ENCODE results near the gene PHYHD1.

DNA sequence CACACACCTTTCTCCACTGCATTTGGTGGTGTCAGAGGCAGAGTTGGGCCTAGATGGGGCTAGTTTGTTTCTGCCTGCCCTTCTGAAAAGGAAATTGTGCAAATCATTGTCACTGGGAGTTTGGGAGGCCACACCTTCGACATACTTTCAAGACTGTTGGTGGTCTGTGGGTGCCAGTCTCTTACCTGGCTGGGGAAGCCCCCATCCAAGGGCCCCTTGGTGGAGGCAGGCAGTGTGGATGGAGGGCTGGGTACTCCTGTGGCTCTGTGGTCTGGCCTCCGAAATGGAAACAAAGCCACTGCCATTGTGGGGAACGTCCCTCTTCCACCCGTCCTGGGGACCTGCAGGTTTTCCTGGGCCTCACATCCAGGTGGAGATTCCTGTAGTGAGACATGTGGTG lies 10.9 kb upstream of the PHYHD1 start:
- TF ChIP-seq, protein P1, sequence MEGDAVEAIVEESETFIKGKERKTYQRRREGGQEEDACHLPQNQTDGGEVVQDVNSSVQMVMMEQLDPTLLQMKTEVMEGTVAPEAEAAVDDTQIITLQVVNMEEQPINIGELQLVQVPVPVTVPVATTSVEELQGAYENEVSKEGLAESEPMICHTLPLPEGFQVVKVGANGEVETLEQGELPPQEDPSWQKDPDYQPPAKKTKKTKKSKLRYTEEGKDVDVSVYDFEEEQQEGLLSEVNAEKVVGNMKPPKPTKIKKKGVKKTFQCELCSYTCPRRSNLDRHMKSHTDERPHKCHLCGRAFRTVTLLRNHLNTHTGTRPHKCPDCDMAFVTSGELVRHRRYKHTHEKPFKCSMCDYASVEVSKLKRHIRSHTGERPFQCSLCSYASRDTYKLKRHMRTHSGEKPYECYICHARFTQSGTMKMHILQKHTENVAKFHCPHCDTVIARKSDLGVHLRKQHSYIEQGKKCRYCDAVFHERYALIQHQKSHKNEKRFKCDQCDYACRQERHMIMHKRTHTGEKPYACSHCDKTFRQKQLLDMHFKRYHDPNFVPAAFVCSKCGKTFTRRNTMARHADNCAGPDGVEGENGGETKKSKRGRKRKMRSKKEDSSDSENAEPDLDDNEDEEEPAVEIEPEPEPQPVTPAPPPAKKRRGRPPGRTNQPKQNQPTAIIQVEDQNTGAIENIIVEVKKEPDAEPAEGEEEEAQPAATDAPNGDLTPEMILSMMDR (optimal IDR thresholded peaks at IDR 0.05 in 1 of 3, IDR thresholded peaks at IDR 0.05 in 1 of 3, conservative IDR thresholded peaks at IDR 0.05 in 1 of 3; ENCODE audit: extremely low read depth in 1 of 3, insufficient read depth in 2 of 3, low read length in 3 of 3): no peak
- no peak for TF ChIP-seq EZH2 (IDR thresholded peaks at IDR 0.05; ENCODE audit: low read length)

Data from keratinocyte (primary cell).